Panc1 (cell line): ENCODE data around the gene CORO2B. TPM values are rescaled to one million over a fixed set of nuclear protein-coding genes. Genes with fewer than 3 reads are reported as not detected.

Experiments
- ATAC-seq: fragments of 200-7000 bp; cut with Tn5 transposase; 2 replicates; pipeline ENCODE4 v1.9.1; 2020; ENCODE audit warnings: mild to moderate bottlenecking, moderate library complexity
- BruUV-seq: library from RNA; stranded (reverse); fragments of 400-500 nt; replicated peaks from 2 replicates; lab custom pipeline; 2021; lab: Mats Ljungman, UMichigan
- CTCF ChIA-PET: fragments of 300-600 bp; sonication (Branson Sonifier 250); formaldehyde crosslinking; loops from one replicate; lab custom pipeline; 2022; ENCODE audit warnings: antibody characterized with exemption; lab: Charles Lee
- POLR2A ChIA-PET: fragments of 300-600 bp; sonication (Branson Sonifier 250); formaldehyde crosslinking; loops from one replicate; lab custom pipeline; 2022; ENCODE audit warnings: antibody characterized with exemption; lab: Charles Lee
- DNase-seq: peaks from one replicate; pipeline ENCODE4 v3.0.0-alpha.2; 2010; ENCODE audit warnings: low read depth, low spot score
- H3K27ac ChIP-seq: 2 replicates; pipeline ENCODE4 v1.5.1; 2011; ENCODE audit warnings: mild to moderate bottlenecking, low read length, inconsistent platforms
- H3K27me3 ChIP-seq: fragments of 200-500 bp; sonication (Bioruptor generic); 2 replicates; pipeline ENCODE4 v1.6.0; 2014; ENCODE audit warnings: low read length, inconsistent platforms; ENCODE audit not compliant: control insufficient read depth, insufficient read depth
- H3K36me3 ChIP-seq: fragments of 200-500 bp; sonication (Bioruptor generic); 2 replicates; pipeline ENCODE4 v1.5.1; 2014; ENCODE audit warnings: inconsistent platforms, mild to moderate bottlenecking, low read length, moderate library complexity; ENCODE audit not compliant: control insufficient read depth, insufficient read depth
- H3K4me1 ChIP-seq: 2 replicates; pipeline ENCODE4 v1.5.1; 2011; ENCODE audit warnings: inconsistent platforms, mild to moderate bottlenecking, low read length, moderate library complexity; ENCODE audit not compliant: control insufficient read depth, insufficient read depth
- H3K4me3 ChIP-seq, 2 experiments: 2 replicates each; pipeline ENCODE4 v1.5.1; 2011 to 2012; ENCODE audit warnings: low read depth in 2 of 2, low read length in 2 of 2, mild to moderate bottlenecking in 2 of 2, inconsistent platforms in 1 of 2, moderate library complexity in 1 of 2
- H3K9me3 ChIP-seq: fragments of 200-500 bp; sonication (Bioruptor generic); 2 replicates; pipeline ENCODE4 v1.5.1; 2014; ENCODE audit warnings: low read depth, mild to moderate bottlenecking, inconsistent platforms, low read length, moderate library complexity; ENCODE audit not compliant: control insufficient read depth, insufficient read depth
- POLR2AphosphoS5 ChIP-seq: IDR thresholded peaks from 2 replicates; pipeline ENCODE4 v1.6.1; 2012; ENCODE audit warnings: mild to moderate bottlenecking, low read depth, low read length, moderate library complexity
- REST ChIP-seq, 2 experiments: IDR thresholded peaks; 2 replicates each; pipeline ENCODE4 v1.6.1; 2011 to 2012; ENCODE audit warnings: low read depth in 2 of 2, control low read depth in 1 of 2, low read length in 1 of 2, mild to moderate bottlenecking in 1 of 2, moderate library complexity in 1 of 2; ENCODE audit not compliant: insufficient read depth in 1 of 2
- SIN3A ChIP-seq: IDR thresholded peaks from 2 replicates; pipeline ENCODE4 v1.6.1; 2012; ENCODE audit warnings: low read depth, mild to moderate bottlenecking, low read length, moderate library complexity, borderline replicate concordance; ENCODE audit not compliant: insufficient read depth
- TCF7L2 ChIP-seq: IDR thresholded peaks from 2 replicates; pipeline ENCODE4 v1.6.1; 2011; ENCODE audit warnings: mild to moderate bottlenecking, low read depth, low read length, inconsistent platforms
- in situ Hi-C: cut with HindIII; loops from 2 replicates; pipeline ENCODE4 v1.10.0; 2016; ENCODE audit warnings: low sequenced_read_pairs, low pct_unique_long_range_greater_than_20kb
- intact Hi-C: fragments of 100-400 bp; cut with micrococcal nuclease; formaldehyde crosslinking; loops from one replicate; pipeline ENCODE4 v1.10.0; 2022; ENCODE audit not compliant: unreplicated experiment
- total RNA-seq: library from RNA; stranded (reverse); gene quantifications from one replicate; pipeline ENCODE4 v1.2.1, GENCODE V29; 2021; ENCODE audit not compliant: unreplicated experiment
- TF ChIP-seq, protein P1 (sequence below): fragments of 450-650 bp; IDR thresholded peaks from 2 replicates; pipeline ENCODE4 v1.5.1; 2017; ENCODE audit warnings: mild to moderate bottlenecking

The CORO2B gene
- total RNA-seq, 1 experiment from 2014 or later, result 0.36 TPM

- BruUV-seq, result no TSS peak
Observed at GRCh38 chr15:68594533-68595259, 15.9 kb downstream of the CORO2B start.

GRCh38 chr15:68595260-68595564, 16.4 kb downstream of the CORO2B start:
- TF ChIP-seq REST (IDR thresholded peaks at IDR 0.05; ENCODE audit: insufficient read depth in 1 of 2, low read depth in 2 of 2, low read length in 1 of 2) (no peak), TCF7L2 (no peak), POLR2AphosphoS5 (no peak), SIN3A (no peak)
- TF ChIP-seq, protein P1, sequence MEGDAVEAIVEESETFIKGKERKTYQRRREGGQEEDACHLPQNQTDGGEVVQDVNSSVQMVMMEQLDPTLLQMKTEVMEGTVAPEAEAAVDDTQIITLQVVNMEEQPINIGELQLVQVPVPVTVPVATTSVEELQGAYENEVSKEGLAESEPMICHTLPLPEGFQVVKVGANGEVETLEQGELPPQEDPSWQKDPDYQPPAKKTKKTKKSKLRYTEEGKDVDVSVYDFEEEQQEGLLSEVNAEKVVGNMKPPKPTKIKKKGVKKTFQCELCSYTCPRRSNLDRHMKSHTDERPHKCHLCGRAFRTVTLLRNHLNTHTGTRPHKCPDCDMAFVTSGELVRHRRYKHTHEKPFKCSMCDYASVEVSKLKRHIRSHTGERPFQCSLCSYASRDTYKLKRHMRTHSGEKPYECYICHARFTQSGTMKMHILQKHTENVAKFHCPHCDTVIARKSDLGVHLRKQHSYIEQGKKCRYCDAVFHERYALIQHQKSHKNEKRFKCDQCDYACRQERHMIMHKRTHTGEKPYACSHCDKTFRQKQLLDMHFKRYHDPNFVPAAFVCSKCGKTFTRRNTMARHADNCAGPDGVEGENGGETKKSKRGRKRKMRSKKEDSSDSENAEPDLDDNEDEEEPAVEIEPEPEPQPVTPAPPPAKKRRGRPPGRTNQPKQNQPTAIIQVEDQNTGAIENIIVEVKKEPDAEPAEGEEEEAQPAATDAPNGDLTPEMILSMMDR, result no peak
- Histone ChIP-seq H3K4me1 (no peaks in the 10 kb centered on the region), H3K27ac (no peak overlapping the region), H3K36me3 (no peaks in the 10 kb centered on the region), H3K27me3 (no peaks in the 10 kb centered on the region), H3K9me3 (no peaks in the 10 kb centered on the region), H3K4me3 (no peak overlapping the region)
- POLR2A ChIA-PET, result no interaction called here
- DNase-seq (no peak), ATAC-seq (no peak)
- no TSS peak for BruUV-seq
- CTCF ChIA-PET, result no interaction called here
- in situ Hi-C loops, result no loop called here
- intact Hi-C loops, result no loop called here

More at GRCh38 chr15:68594533-68595259, 15.9 kb downstream of the CORO2B start:
- ChIA-PET POLR2A (interaction anchor here (0.6 kb wide), 1 partner anchor 20 kb away, joined by 3 read pairs; no protein-coding TSS in a partner anchor), CTCF (no interaction called here)
- Histone ChIP-seq H3K27me3 (no peaks in the 10 kb centered on the region), H3K27ac (no peak overlapping the region), H3K4me3 (no peak overlapping the region), H3K36me3 (no peaks in the 10 kb centered on the region), H3K9me3 (no peaks in the 10 kb centered on the region), H3K4me1 (no peaks in the 10 kb centered on the region)
- DNase-seq, result no peak
- intact Hi-C loops (no loop called here), in situ Hi-C loops (no loop called here)
- no peak for TF ChIP-seq SIN3A
- no peak for TF ChIP-seq POLR2AphosphoS5
- no peak for TF ChIP-seq TCF7L2
- TF ChIP-seq, protein P1, result no peak
- no peak for ATAC-seq
